VCaP (cell line): ENCODE results near the gene LTBP1.

Source experiments
- H3K27ac ChIP-seq: fragments of 450-650 bp; 2 replicates; pipeline ENCODE4 v1.5.1; 2017
- CTCF ChIP-seq: fragments of 450-650 bp; conservative IDR thresholded peaks from 2 replicates; pipeline ENCODE4 v1.5.1; 2017; ENCODE audit warnings: mild to moderate bottlenecking, moderate library complexity

The LTBP1 gene

GRCh38 chr2:33100921-33101320 lies 154.2 kb downstream of the LTBP1 start:
- TF ChIP-seq CTCF, result no peak
- no peak overlapping the region for H3K27ac ChIP-seq

GRCh38 chr2:33104052-33104623 lies 157.4 kb downstream of the LTBP1 start:
- no peak overlapping the region for H3K27ac ChIP-seq
- TF ChIP-seq CTCF, result no peak

GRCh38 chr2:33104726-33105125 lies 158.0 kb downstream of the LTBP1 start:
- H3K27ac ChIP-seq, result no peak overlapping the region

GRCh38 chr2:33106115-33106514 lies 159.4 kb downstream of the LTBP1 start:
- TF ChIP-seq CTCF, result no peak
- H3K27ac ChIP-seq, result no peak overlapping the region

More at GRCh38 chr2:33104726-33105125, 158.0 kb downstream of the LTBP1 start:
- TF ChIP-seq CTCF, result no peak

GRCh38 chr2:33107690-33108482 lies 161.1 kb downstream of the LTBP1 start:
- no peak for TF ChIP-seq CTCF
- H3K27ac ChIP-seq, result no peak overlapping the region

GRCh38 chr2:33108483-33109443 lies 162.0 kb downstream of the LTBP1 start:
- TF ChIP-seq CTCF, result no peak
- H3K27ac ChIP-seq, result no peak overlapping the region

- no peak overlapping the region for H3K27ac ChIP-seq
- no peak for TF ChIP-seq CTCF
Observed at GRCh38 chr2:33110461-33110860, 163.7 kb downstream of the LTBP1 start.
